ENCODE data around the gene SNX32. TPM values are rescaled to one million over a fixed set of nuclear protein-coding genes. Genes with fewer than 3 reads are reported as not detected.

The SNX32 gene
- total RNA-seq, 1 experiment from 2014 or later: not detected

GRCh38 chr11:65885231-65885630, 51.5 kb downstream of the SNX32 start:
- no TSS peak for BruUV-seq (replicated peaks)
- H3K9me2 ChIP-seq (ENCODE audit: insufficient read depth): no peaks in the 10 kb centered on the region

GRCh38 chr11:65885808-65886536, 52.2 kb downstream of the SNX32 start:
- Histone ChIP-seq H2AFZ (ENCODE audit: low read depth, low read length, poor library complexity, severe bottlenecking) (no peak overlapping the region), H3K27ac (ENCODE audit: low read depth, low read length) (no peak overlapping the region), H3K27me3 (ENCODE audit: insufficient read depth, low read length) (no peaks in the 10 kb centered on the region), H3K9me3 (ENCODE audit: control insufficient read depth in 1 of 2, insufficient read depth in 1 of 2, low read depth in 1 of 2, low read length in 2 of 2) (no peaks in the 10 kb centered on the region), H3K36me3 (ENCODE audit: control insufficient read depth in 1 of 2, insufficient read depth in 2 of 2, low read length in 2 of 2) (peaks cover 14 to 50% of the 10 kb centered on the region in 2 experiments), H3K9me2 (ENCODE audit: insufficient read depth) (no peaks in the 10 kb centered on the region), H3K4me1 (ENCODE audit: control insufficient read depth in 1 of 2, insufficient read depth in 2 of 2, low read length in 2 of 2) (peaks cover 15 to 50% of the 10 kb centered on the region in 2 experiments), H4K20me1 (ENCODE audit: insufficient read depth) (no peaks in the 10 kb centered on the region), H3K4me3 (replicated peaks in 1 of 2; ENCODE audit: low read depth in 1 of 2, low read length in 2 of 2) (no peak overlapping the region), H3K9ac (ENCODE audit: low read length) (no peak overlapping the region), H3K79me2 (ENCODE audit: insufficient read depth, low read length) (peaks cover 39% of the 10 kb centered on the region), H3K4me2 (ENCODE audit: low read length) (no peak overlapping the region)
- BruUV-seq (replicated peaks): no TSS peak
- no peak for ATAC-seq
- CTCF ChIA-PET: interaction anchor here (1.0 to 3.1 kb wide), 8 partner anchors 16 to 180 kb away, joined by 3 to 38 read pairs (median 6); partner anchors contain the start of genes KAT5 and MUS81
- RAD21 ChIA-PET (ENCODE audit: low non-redundant PET in 1 of 2, low total read pairs in 2 of 2, uncharacterized antibody in 2 of 2, unreplicated experiment in 2 of 2): interaction anchor here in 1 of 2 experiments (1.2 kb wide), 1 partner anchor 136 kb away, joined by 3 read pairs; no protein-coding TSS in a partner anchor
- POLR2A ChIA-PET: interaction anchor here (0.7 to 0.9 kb wide), 2 partner anchors 27 to 28 kb away, joined by 3 to 4 read pairs; partner anchors contain the start of gene CFL1
- intact Hi-C loops (cut with micrococcal nuclease): no loop called here
- DNase-seq (ENCODE audit: low read depth, low spot score): no peak
- TF ChIP-seq POLR2A (IDR thresholded peaks at IDR 0.05; ENCODE audit: borderline replicate concordance, extremely low read depth, insufficient read depth, insufficient read length) (no peak), FOSL1 (IDR thresholded peaks at IDR 0.05; ENCODE audit: low read depth) (no peak), EZH2 (IDR thresholded peaks at IDR 0.05) (no peak), ATF3 (IDR thresholded peaks at IDR 0.05) (no peak), SIN3A (IDR thresholded peaks at IDR 0.05; ENCODE audit: low read depth) (no peak), ZNF274 (IDR thresholded peaks at IDR 0.05; ENCODE audit: low read depth, low read length) (no peak), ELF1 (IDR thresholded peaks at IDR 0.05; ENCODE audit: borderline replicate concordance, low read depth) (no peak), REST (IDR thresholded peaks at IDR 0.05; ENCODE audit: low read depth) (no peak), SRF (IDR thresholded peaks at IDR 0.05; ENCODE audit: low read depth) (no peak), MAX (IDR thresholded peaks at IDR 0.05) (no peak), ZFX (IDR thresholded peaks at IDR 0.05) (no peak), TCF7L2 (IDR thresholded peaks at IDR 0.05; ENCODE audit: borderline replicate concordance, extremely low read depth, insufficient read depth, insufficient read length) (no peak), SP1 (IDR thresholded peaks at IDR 0.05; ENCODE audit: low read depth) (no peak), YY1 (IDR thresholded peaks at IDR 0.05; ENCODE audit: extremely low read depth, insufficient replicate concordance, low read depth, low read length) (no peak)

More at GRCh38 chr11:65885231-65885630, 51.5 kb downstream of the SNX32 start:
- RAD21 ChIA-PET (ENCODE audit: low non-redundant PET in 1 of 2, low total read pairs in 2 of 2, uncharacterized antibody in 2 of 2, unreplicated experiment in 2 of 2): interaction anchor here in 1 of 2 experiments (0.6 to 1.3 kb wide), 3 partner anchors 58 to 137 kb away, joined by 3 to 4 read pairs (median 3); no protein-coding TSS in a partner anchor
- Histone ChIP-seq H3K9ac (ENCODE audit: low read length) (no peak overlapping the region), H4K20me1 (ENCODE audit: insufficient read depth) (no peaks in the 10 kb centered on the region), H3K4me3 (replicated peaks in 1 of 2; ENCODE audit: low read depth in 1 of 2, low read length in 2 of 2) (no peak overlapping the region), H3K36me3 (ENCODE audit: control insufficient read depth in 1 of 2, insufficient read depth in 2 of 2, low read length in 2 of 2) (peaks cover 14 to 50% of the 10 kb centered on the region in 2 experiments), H3K27ac (ENCODE audit: low read depth, low read length) (no peak overlapping the region), H3K27me3 (ENCODE audit: insufficient read depth, low read length) (no peaks in the 10 kb centered on the region), H3K4me1 (ENCODE audit: control insufficient read depth in 1 of 2, insufficient read depth in 2 of 2, low read length in 2 of 2) (peaks cover 15 to 43% of the 10 kb centered on the region in 2 experiments), H2AFZ (ENCODE audit: low read depth, low read length, poor library complexity, severe bottlenecking) (no peak overlapping the region), H3K79me2 (ENCODE audit: insufficient read depth, low read length) (peaks cover 39% of the 10 kb centered on the region), H3K9me3 (ENCODE audit: control insufficient read depth in 1 of 2, insufficient read depth in 1 of 2, low read depth in 1 of 2, low read length in 2 of 2) (no peaks in the 10 kb centered on the region), H3K4me2 (ENCODE audit: low read length) (no peak overlapping the region)
- TF ChIP-seq EZH2phosphoT487 (IDR thresholded peaks at IDR 0.05; ENCODE audit: borderline replicate concordance): no peak
- TF ChIP-seq FOSL1 (IDR thresholded peaks at IDR 0.05; ENCODE audit: low read depth): no peak
- no peak for TF ChIP-seq ZNF274 (IDR thresholded peaks at IDR 0.05; ENCODE audit: low read depth, low read length)
- ATAC-seq: no peak
- intact Hi-C loops (cut with micrococcal nuclease): no loop called here
- no peak for DNase-seq (ENCODE audit: low read depth, low spot score)
- POLR2A ChIA-PET: interaction anchor here (0.8 to 1.6 kb wide), 8 partner anchors 8 to 174 kb away, joined by 3 to 9 read pairs (median 4); partner anchors contain the start of genes CFL1 and KAT5
- CTCF ChIA-PET: interaction anchor here (1.0 to 3.1 kb wide), 25 partner anchors 11 to 270 kb away, joined by 3 to 38 read pairs (median 5); partner anchors contain the start of genes AP5B1, FOSL1, KAT5 and MUS81

Measured in HCT116 (cell line).